Astrocyte (in vitro differentiated cells and primary cell): ENCODE results near the gene TRIM59. TPM values are rescaled to one million over a fixed set of nuclear protein-coding genes. Genes with fewer than 3 reads are reported as not detected.
A peak's percentile ranks its signal among the peaks of the same experiment; 100 is the strongest.

Experiments used
- DNase-seq: peaks from one replicate; pipeline ENCODE4 v3.0.0-alpha.2; 2010; ENCODE audit warnings: low read depth
- FAIRE-seq: peaks from 2 replicates; lab custom pipeline; 2011; peaks lifted over from hg19 to GRCh38; lab: Jason Lieb, UNC
- H2AFZ ChIP-seq: 2 replicates; pipeline ENCODE4 v1.6.0; 2012; ENCODE audit warnings: low read depth, low read length, inconsistent platforms
- H3K27ac ChIP-seq: 2 replicates; pipeline ENCODE4 v1.5.1; 2011; ENCODE audit warnings: low read depth, low read length, inconsistent platforms
- H3K27me3 ChIP-seq: 2 replicates; pipeline ENCODE4 v1.6.0; 2011; ENCODE audit warnings: low read length, inconsistent platforms; ENCODE audit not compliant: insufficient read depth
- H3K36me3 ChIP-seq: 2 replicates; pipeline ENCODE4 v1.5.1; 2011; ENCODE audit warnings: low read length, inconsistent platforms; ENCODE audit not compliant: insufficient read depth
- H3K4me1 ChIP-seq: 2 replicates; pipeline ENCODE4 v1.5.1; 2011; ENCODE audit warnings: low read length, inconsistent platforms; ENCODE audit not compliant: insufficient read depth
- H3K4me2 ChIP-seq: 2 replicates; pipeline ENCODE4 v1.6.0; 2012; ENCODE audit warnings: low read length, inconsistent platforms
- H3K4me3 ChIP-seq: 2 replicates; pipeline ENCODE4 v1.5.1; 2011; ENCODE audit warnings: low read depth, mild to moderate bottlenecking, low read length, inconsistent platforms; ENCODE audit not compliant: insufficient read depth
- H3K79me2 ChIP-seq: 2 replicates; pipeline ENCODE4 v1.6.0; 2012; ENCODE audit warnings: mild to moderate bottlenecking, low read length, inconsistent platforms; ENCODE audit not compliant: insufficient read depth
- H3K9ac ChIP-seq: 2 replicates; pipeline ENCODE4 v1.6.0; 2012; ENCODE audit warnings: mild to moderate bottlenecking, low read length, inconsistent platforms
- H3K9me3 ChIP-seq: 2 replicates; pipeline ENCODE4 v1.5.1; 2012; ENCODE audit warnings: low read depth, mild to moderate bottlenecking, low read length, inconsistent platforms; ENCODE audit not compliant: insufficient read depth
- H4K20me1 ChIP-seq: 2 replicates; pipeline ENCODE4 v1.6.0; 2012; ENCODE audit warnings: low read length, inconsistent platforms; ENCODE audit not compliant: insufficient read depth
- H3K27ac Mint-ChIP-seq: one replicate; pipeline ENCODE4 v1.8.0; 2021; ENCODE audit warnings: mild to moderate bottlenecking, mixed read lengths; ENCODE audit not compliant: unreplicated experiment
- H3K27me3 Mint-ChIP-seq: one replicate; pipeline ENCODE4 v1.8.0; 2021; ENCODE audit warnings: low read depth, mixed read lengths; ENCODE audit not compliant: unreplicated experiment
- H3K36me3 Mint-ChIP-seq: one replicate; pipeline ENCODE4 v1.8.0; 2021; ENCODE audit warnings: low read depth, mixed read lengths; ENCODE audit not compliant: unreplicated experiment
- H3K4me1 Mint-ChIP-seq: one replicate; pipeline ENCODE4 v1.8.0; 2021; ENCODE audit warnings: low read depth, mixed read lengths; ENCODE audit not compliant: unreplicated experiment
- H3K4me3 Mint-ChIP-seq: one replicate; pipeline ENCODE4 v1.8.0; 2021; ENCODE audit warnings: mild to moderate bottlenecking, moderate library complexity, mixed read lengths; ENCODE audit not compliant: unreplicated experiment
- H3K9me3 Mint-ChIP-seq: one replicate; pipeline ENCODE4 v1.8.0; 2021; ENCODE audit warnings: mild to moderate bottlenecking, mixed read lengths; ENCODE audit not compliant: unreplicated experiment
- EZH2 ChIP-seq: IDR thresholded peaks from 2 replicates; pipeline ENCODE4 v1.6.1; 2012; ENCODE audit warnings: mild to moderate bottlenecking, low read length, inconsistent platforms; ENCODE audit not compliant: insufficient read depth
- total RNA-seq: library from RNA; stranded (reverse); gene quantifications from 2 replicates; pipeline ENCODE4 v1.2.1, GENCODE V29; 2021
- TF ChIP-seq, protein P1 (sequence below): IDR thresholded peaks from 2 replicates; pipeline ENCODE4 v1.5.1; 2011; ENCODE audit warnings: low read depth, mild to moderate bottlenecking, inconsistent platforms, low read length, moderate library complexity; ENCODE audit not compliant: insufficient read depth

Gene TRIM59
- total RNA-seq, 1 donor from 2014 or later = 20.6 TPM

DNA sequence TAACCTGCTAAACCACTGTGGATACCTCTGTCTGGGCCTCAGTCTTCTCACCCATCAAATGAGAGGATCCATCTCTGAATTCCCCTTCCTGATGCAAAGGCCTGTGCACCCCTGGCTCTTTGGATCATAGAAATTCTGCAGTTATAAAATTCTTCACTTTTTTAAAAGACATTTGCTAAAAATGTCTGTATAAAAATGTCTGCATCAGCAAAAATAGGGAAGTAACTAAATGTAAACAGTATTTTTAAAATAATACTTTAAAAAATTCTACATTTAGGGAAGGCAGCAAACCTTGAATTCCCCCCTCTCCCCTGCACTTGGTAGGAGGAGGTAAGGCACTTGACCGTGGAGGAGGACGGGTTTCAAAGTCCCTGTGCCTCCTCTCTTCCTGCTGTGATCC is 25.6 kb upstream of the TRIM59 start:
- H3K4me2 ChIP-seq = peak overlapping the region; percentile 79
- Mint-ChIP-seq H3K36me3 (no peaks in the 10 kb centered on the region), H3K9me3 (peaks cover 13% of the 10 kb centered on the region), H3K27ac (no peak overlapping the region), H3K27me3 (no peaks in the 10 kb centered on the region), H3K4me3 (no peak overlapping the region), H3K4me1 (peaks cover 8% of the 10 kb centered on the region)
- no peaks in the 10 kb centered on the region for H4K20me1 ChIP-seq
- no peak overlapping the region for H3K4me3 ChIP-seq
- no peaks in the 10 kb centered on the region for H3K79me2 ChIP-seq
- peaks cover 48% of the 10 kb centered on the region for H3K4me1 ChIP-seq
- H3K27me3 ChIP-seq = no peaks in the 10 kb centered on the region
- TF ChIP-seq, protein P1, sequence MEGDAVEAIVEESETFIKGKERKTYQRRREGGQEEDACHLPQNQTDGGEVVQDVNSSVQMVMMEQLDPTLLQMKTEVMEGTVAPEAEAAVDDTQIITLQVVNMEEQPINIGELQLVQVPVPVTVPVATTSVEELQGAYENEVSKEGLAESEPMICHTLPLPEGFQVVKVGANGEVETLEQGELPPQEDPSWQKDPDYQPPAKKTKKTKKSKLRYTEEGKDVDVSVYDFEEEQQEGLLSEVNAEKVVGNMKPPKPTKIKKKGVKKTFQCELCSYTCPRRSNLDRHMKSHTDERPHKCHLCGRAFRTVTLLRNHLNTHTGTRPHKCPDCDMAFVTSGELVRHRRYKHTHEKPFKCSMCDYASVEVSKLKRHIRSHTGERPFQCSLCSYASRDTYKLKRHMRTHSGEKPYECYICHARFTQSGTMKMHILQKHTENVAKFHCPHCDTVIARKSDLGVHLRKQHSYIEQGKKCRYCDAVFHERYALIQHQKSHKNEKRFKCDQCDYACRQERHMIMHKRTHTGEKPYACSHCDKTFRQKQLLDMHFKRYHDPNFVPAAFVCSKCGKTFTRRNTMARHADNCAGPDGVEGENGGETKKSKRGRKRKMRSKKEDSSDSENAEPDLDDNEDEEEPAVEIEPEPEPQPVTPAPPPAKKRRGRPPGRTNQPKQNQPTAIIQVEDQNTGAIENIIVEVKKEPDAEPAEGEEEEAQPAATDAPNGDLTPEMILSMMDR = no peak
- no peak for TF ChIP-seq EZH2
- H3K27ac ChIP-seq = peak overlapping the region; percentile 87
- no peak overlapping the region for H2AFZ ChIP-seq
- FAIRE-seq = no peak
- H3K36me3 ChIP-seq = no peaks in the 10 kb centered on the region
- no peak for DNase-seq
- H3K9ac ChIP-seq = peak overlapping the region; percentile 47
- H3K9me3 ChIP-seq = peaks cover 8% of the 10 kb centered on the region

DNA sequence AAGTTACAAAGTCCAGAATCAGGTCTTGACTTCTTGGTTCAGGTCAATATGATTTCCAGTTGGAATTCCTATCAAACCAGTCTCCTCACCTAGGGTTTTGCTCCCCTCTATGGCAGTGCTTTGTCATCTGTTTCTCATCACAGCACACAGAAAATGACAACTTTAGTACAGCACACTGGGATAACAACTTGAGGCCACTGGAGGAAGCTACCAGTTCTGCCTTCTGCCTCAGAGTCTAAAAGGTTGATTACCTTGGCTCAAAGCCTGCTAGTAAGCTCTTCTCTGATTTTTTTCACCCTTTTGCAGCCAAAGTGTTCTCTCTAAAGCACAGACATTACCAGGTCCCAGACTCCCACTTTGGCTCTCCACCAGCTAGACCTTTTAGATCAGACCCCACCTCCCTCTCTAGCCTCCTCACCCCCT is 24.8 kb upstream of the TRIM59 start:
- peak overlapping the region; percentile 47 for H3K9ac ChIP-seq
- no peak for TF ChIP-seq EZH2
- TF ChIP-seq, protein P1 = no peak
- H3K36me3 Mint-ChIP-seq = no peaks in the 10 kb centered on the region
- no peak overlapping the region for H3K27ac Mint-ChIP-seq
- FAIRE-seq = peak; percentile 13
- H3K27ac ChIP-seq = peak overlapping the region; percentile 87
- peaks cover 9% of the 10 kb centered on the region for H3K9me3 ChIP-seq
- DNase-seq = peak; percentile 64
- H2AFZ ChIP-seq = no peak overlapping the region
- no peaks in the 10 kb centered on the region for H4K20me1 ChIP-seq
- H3K36me3 ChIP-seq = no peaks in the 10 kb centered on the region
- peak overlapping the region; percentile 9 for H3K4me3 ChIP-seq
- no peaks in the 10 kb centered on the region for H3K27me3 ChIP-seq
- peaks cover 8% of the 10 kb centered on the region for H3K4me1 Mint-ChIP-seq
- peaks cover 19% of the 10 kb centered on the region for H3K9me3 Mint-ChIP-seq
- no peaks in the 10 kb centered on the region for H3K27me3 Mint-ChIP-seq
- no peaks in the 10 kb centered on the region for H3K79me2 ChIP-seq
- H3K4me1 ChIP-seq = peaks cover 48% of the 10 kb centered on the region
- H3K4me2 ChIP-seq = peak overlapping the region; percentile 79
- H3K4me3 Mint-ChIP-seq = no peak overlapping the region

DNA sequence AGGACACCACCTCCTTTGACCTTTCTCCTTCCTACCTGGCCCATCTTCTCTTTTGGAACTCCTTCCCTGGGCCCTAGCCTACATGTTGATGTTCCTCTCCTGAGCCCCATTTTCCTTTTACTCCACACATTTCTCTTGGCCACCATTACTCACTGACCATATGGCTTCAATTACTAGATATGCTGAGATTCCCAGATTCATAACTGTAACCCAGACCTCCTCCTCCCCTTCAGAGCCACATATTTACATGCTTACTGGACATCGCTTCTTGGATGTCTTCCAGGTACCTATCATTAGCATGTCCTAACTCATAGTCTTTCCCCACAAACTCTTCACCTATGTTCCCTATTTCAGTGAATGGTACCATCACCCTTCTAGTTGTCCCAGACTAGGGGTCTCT is 24.4 kb upstream of the TRIM59 start:
- H3K4me1 Mint-ChIP-seq = peaks cover 8% of the 10 kb centered on the region

More for the DNA sequence above, 24.4 kb upstream of the TRIM59 start:
- Histone ChIP-seq H3K27ac (peak overlapping the region; percentile 87), H3K4me3 (peak overlapping the region; percentile 9), H3K27me3 (no peaks in the 10 kb centered on the region), H3K9ac (peak overlapping the region; percentile 54), H3K79me2 (no peaks in the 10 kb centered on the region), H3K4me2 (peak overlapping the region; percentile 79), H4K20me1 (no peaks in the 10 kb centered on the region), H2AFZ (no peak overlapping the region), H3K9me3 (peaks cover 9% of the 10 kb centered on the region), H3K36me3 (no peaks in the 10 kb centered on the region), H3K4me1 (peaks cover 48% of the 10 kb centered on the region)
- Mint-ChIP-seq H3K9me3 (peaks cover 20% of the 10 kb centered on the region), H3K27me3 (no peaks in the 10 kb centered on the region), H3K4me3 (no peak overlapping the region), H3K36me3 (peaks cover 1% of the 10 kb centered on the region), H3K27ac (no peak overlapping the region)
- no peak for TF ChIP-seq EZH2
- TF ChIP-seq, protein P1 = no peak
- peak; percentile 94 for DNase-seq
- FAIRE-seq = peak; percentile 55
